HepG2 (cell line): ENCODE measurements around the gene RAPGEFL1. TPM values are rescaled to one million over a fixed set of nuclear protein-coding genes. Genes with fewer than 3 reads are reported as not detected.

ENCODE experiments used
- AKNA ChIP-seq: sonication (generic); formaldehyde crosslinking; IDR thresholded peaks from 2 replicates; pipeline ENCODE4 v1.4.0; 2020; ENCODE audit warnings: missing genetic modification reagents, borderline replicate concordance
- ARID3A ChIP-seq: IDR thresholded peaks from 2 replicates; pipeline ENCODE4 v1.6.1; 2012; ENCODE audit warnings: low read depth, low read length, improper control_type of control experiment
- IKZF1 ChIP-seq: fragments of 450-650 bp; IDR thresholded peaks from 2 replicates; pipeline ENCODE4 v1.7.1; 2016
- MLX ChIP-seq: IDR thresholded peaks from 2 replicates; pipeline ENCODE4 v1.6.1; 2016
- PHF8 ChIP-seq: sonication (generic); formaldehyde crosslinking; IDR thresholded peaks from 2 replicates; pipeline ENCODE4 v1.5.0; 2020; ENCODE audit warnings: missing genetic modification reagents
- PLRG1 ChIP-seq: fragments of 450-650 bp; conservative IDR thresholded peaks from 2 replicates; pipeline ENCODE4 v1.6.1; 2016
- RAD21 ChIP-seq: fragments of 450-650 bp; formaldehyde crosslinking; IDR thresholded peaks from 2 replicates; pipeline ENCODE4 v1.5.0; 2020; ENCODE audit warnings: mild to moderate bottlenecking
- RERE ChIP-seq: IDR thresholded peaks from 2 replicates; pipeline ENCODE4 v1.6.1; 2016; ENCODE audit warnings: low read depth, missing genetic modification reagents, missing compliant biosample characterization
- USF2 ChIP-seq, 2 experiments: sonication (generic) in 1 of 2; formaldehyde crosslinking in 1 of 2; IDR thresholded peaks; 2 replicates each; pipeline versions ENCODE4 v1.5.1 to v1.6.1; 2011 to 2020; ENCODE audit warnings: borderline replicate concordance in 1 of 2, low read depth in 1 of 2, low read length in 1 of 2, mild to moderate bottlenecking in 1 of 2, missing genetic modification reagents in 1 of 2, moderate library complexity in 1 of 2
- ZNF597 ChIP-seq: sonication (generic); formaldehyde crosslinking; IDR thresholded peaks from 2 replicates; pipeline ENCODE4 v1.5.0; 2020; ENCODE audit warnings: missing genetic modification reagents
- ZNF674 ChIP-seq: sonication (generic); formaldehyde crosslinking; IDR thresholded peaks from 2 replicates; pipeline ENCODE4 v1.5.0; 2020; ENCODE audit warnings: low read depth, mild to moderate bottlenecking, missing genetic modification reagents
- ZNF816 ChIP-seq: sonication (generic); formaldehyde crosslinking; IDR thresholded peaks from 2 replicates; pipeline ENCODE4 v1.8.0; 2022; ENCODE audit warnings: missing genetic modification reagents, mild to moderate bottlenecking, borderline replicate concordance
- polyA plus RNA-seq, 8 experiments: library from polyadenylated mRNA; depleted of rRNA in 3 of 8; stranded (reverse) in 7 of 8; unstranded in 1 of 8; fragments of >200 nt; fragmentation: Illumina TruSeq in 4 of 8; extraction: Trizol in 4 of 8; gene quantifications; 2 replicates each; pipeline versions ENCODE4 v1.2.1 to v1.2.3, GENCODE V29; 2011 to 2016; ENCODE audit warnings: low read depth in 4 of 8, missing spikeins in 1 of 8, mixed read lengths in 1 of 8; ENCODE audit not compliant: insufficient read depth in 1 of 8
- total RNA-seq, 5 experiments: library from RNA; depleted of rRNA; stranded (reverse); fragments of >200 nt; fragmentation: Illumina TruSeq; extraction: Trizol; gene quantifications; 2 replicates each; pipeline ENCODE4 v1.2.3, GENCODE V29; 2016; ENCODE audit warnings: low read depth in 1 of 5

Gene RAPGEFL1
- total and polyA plus RNA-seq, 2 of the 13 experiments (the other 11 are each of a cell fraction or from before 2014, with no cell fraction given) = 4.5 to 7.8 TPM

- TF ChIP-seq AKNA (CRISPR knock-in tag) = 0 out of 2 replicates have a peak, but pooled peaks have one; percentile 76
- 0 out of 2 replicates have a peak, but pooled peaks have one; percentile 75 for TF ChIP-seq ZNF816
- peak; percentile 14; the same call in 1 of the 2 replicates for TF ChIP-seq MLX
- no peak for TF ChIP-seq USF2 (IDR thresholded peaks at IDR 0.05; ENCODE audit: low read depth, low read length)
- TF ChIP-seq USF2 (CRISPR knock-in tag; IDR thresholded peaks at IDR 0.05; ENCODE audit: borderline replicate concordance) = no peak
- no peak for TF ChIP-seq RERE (CRISPR knock-in tag)
- no peak for TF ChIP-seq PHF8 (CRISPR knock-in tag)
- TF ChIP-seq ZNF597 (CRISPR knock-in tag) = no peak
- no peak for TF ChIP-seq RAD21 (CRISPR knock-in tag)
- 0 out of 2 replicates have a peak, but pooled peaks have one; percentile 12 for TF ChIP-seq ZNF674 (CRISPR knock-in tag)
- no peak for TF ChIP-seq ARID3A
- no peak for TF ChIP-seq PLRG1
- TF ChIP-seq IKZF1 = no peak
These were observed 37.7 kb upstream of the RAPGEFL1 start (continued) for GRCh38 chr17:40139566-40140058.
